Measurements from ENCODE around the gene NCF1. TPM values are rescaled to one million over a fixed set of nuclear protein-coding genes. Genes with fewer than 3 reads are reported as not detected.
"Not testable (repeated sequence)": the region's sequence is repeated elsewhere in the genome, so short reads cannot be mapped to it uniquely, and the experiment has no call there.

NCF1 gene
- total RNA-seq, 1 experiment from 2014 or later: not detected

DNA sequence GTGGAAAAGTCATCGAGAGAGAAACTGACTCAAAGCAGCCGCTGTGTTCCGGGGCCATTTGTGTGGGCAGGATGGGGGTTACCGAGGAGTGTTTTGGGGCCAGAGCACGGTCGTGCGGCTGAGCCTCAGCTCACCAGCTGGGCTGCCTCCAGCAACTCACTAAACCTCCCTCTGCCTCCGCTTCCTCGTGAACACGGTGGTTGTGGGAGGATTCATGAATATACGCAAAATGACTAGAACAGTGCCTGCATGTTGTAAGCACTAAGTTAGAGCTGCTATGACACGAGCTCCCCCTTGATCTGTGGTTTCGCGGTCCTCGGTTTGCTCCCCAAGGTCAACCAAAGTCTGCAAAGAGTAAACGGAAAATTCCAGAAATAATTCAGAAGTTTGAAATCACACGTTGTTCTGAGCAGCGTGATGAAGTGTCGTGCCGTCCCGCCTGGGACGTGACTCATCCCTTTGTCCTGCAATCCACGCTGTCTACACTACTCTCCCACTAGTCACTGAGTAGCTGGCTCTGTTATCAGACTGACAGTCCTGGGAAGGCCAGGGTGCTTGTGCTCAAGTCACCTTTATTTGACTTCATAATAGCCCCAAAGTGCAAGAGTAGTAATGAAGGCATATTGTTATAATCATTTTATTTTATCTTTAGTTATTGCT, 46.5 kb downstream of the NCF1 start:
- intact Hi-C loops (cut with micrococcal nuclease; ENCODE audit: unreplicated experiment); H3K27me3 ChIP-seq (replicated peaks; ENCODE audit: control insufficient read depth, insufficient read depth, low read length); H3K4me1 ChIP-seq; H3K9me3 Mint-ChIP-seq (ENCODE audit: unreplicated experiment); H3K27ac Mint-ChIP-seq (ENCODE audit: unreplicated experiment); H3K27me3 Mint-ChIP-seq (ENCODE audit: insufficient read depth, unreplicated experiment); CTCF ChIA-PET; H3K4me3 ChIP-seq (ENCODE audit: low read depth, low read length); BruUV-seq (replicated peaks); H3K36me3 ChIP-seq (ENCODE audit: control insufficient read depth, insufficient read depth, low read length); DNase-seq; POLR2A ChIA-PET; H3K36me3 Mint-ChIP-seq (ENCODE audit: insufficient read depth, unreplicated experiment); H3K4me1 Mint-ChIP-seq (ENCODE audit: low read depth, unreplicated experiment); H3K9me3 ChIP-seq; H3K4me3 Mint-ChIP-seq (ENCODE audit: unreplicated experiment): not testable (repeated sequence)

DNA sequence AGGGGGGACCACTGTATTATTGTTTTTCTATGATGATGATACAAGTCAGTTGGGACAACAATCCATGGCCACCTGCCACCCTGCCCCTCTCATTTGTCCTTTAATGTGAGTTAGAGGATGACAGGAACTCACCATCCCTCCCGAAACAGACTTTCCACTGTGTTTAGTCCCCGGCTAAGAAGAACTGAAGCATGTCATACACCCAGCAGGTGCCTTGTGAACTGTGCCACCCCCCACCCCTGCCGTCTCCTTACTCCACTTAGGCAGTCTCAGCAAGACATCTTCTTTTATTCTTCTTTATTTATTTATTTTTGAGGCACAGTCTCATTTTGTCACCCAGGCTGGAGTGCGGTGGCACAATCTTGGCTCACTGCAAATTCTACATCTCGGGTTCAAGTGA, 47.4 kb downstream of the NCF1 start:
- H3K4me1 Mint-ChIP-seq (ENCODE audit: low read depth, unreplicated experiment); H3K4me1 ChIP-seq; POLR2A ChIA-PET; CTCF ChIA-PET; H3K36me3 ChIP-seq (ENCODE audit: control insufficient read depth, insufficient read depth, low read length); H3K9me3 Mint-ChIP-seq (ENCODE audit: unreplicated experiment); H3K36me3 Mint-ChIP-seq (ENCODE audit: insufficient read depth, unreplicated experiment); H3K27me3 ChIP-seq (replicated peaks; ENCODE audit: control insufficient read depth, insufficient read depth, low read length); H3K27me3 Mint-ChIP-seq (ENCODE audit: insufficient read depth, unreplicated experiment); H3K4me3 Mint-ChIP-seq (ENCODE audit: unreplicated experiment); intact Hi-C loops (cut with micrococcal nuclease; ENCODE audit: unreplicated experiment); DNase-seq; BruUV-seq (replicated peaks); H3K27ac Mint-ChIP-seq (ENCODE audit: unreplicated experiment); H3K4me3 ChIP-seq (ENCODE audit: low read depth, low read length); H3K9me3 ChIP-seq: not testable (repeated sequence)

DNA sequence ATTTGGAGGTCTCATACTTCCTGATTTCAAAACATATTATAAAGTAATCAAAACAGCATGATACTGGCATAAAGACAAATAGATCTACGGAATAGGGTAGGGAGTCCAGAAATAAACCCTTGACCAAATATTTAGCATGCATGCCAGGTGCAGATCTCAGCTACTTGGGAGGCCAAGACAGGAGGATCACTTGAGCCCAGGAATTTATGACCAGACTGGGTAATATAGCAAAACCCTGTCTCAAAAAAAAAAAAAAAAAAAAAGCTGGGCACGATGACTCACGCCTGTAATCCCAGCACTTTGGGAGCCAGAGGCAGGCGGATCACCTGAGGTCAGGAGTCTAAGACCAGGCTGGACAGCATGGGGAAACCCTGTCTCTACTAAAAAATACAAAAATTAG, 56.1 kb downstream of the NCF1 start:
- H3K4me3 Mint-ChIP-seq (ENCODE audit: unreplicated experiment); H3K36me3 Mint-ChIP-seq (ENCODE audit: insufficient read depth, unreplicated experiment); BruUV-seq (replicated peaks); H3K9me3 Mint-ChIP-seq (ENCODE audit: unreplicated experiment); DNase-seq; H3K4me3 ChIP-seq (ENCODE audit: low read depth, low read length); H3K27me3 ChIP-seq (replicated peaks; ENCODE audit: control insufficient read depth, insufficient read depth, low read length); H3K27me3 Mint-ChIP-seq (ENCODE audit: insufficient read depth, unreplicated experiment); H3K4me1 Mint-ChIP-seq (ENCODE audit: low read depth, unreplicated experiment); H3K9me3 ChIP-seq; H3K4me1 ChIP-seq; CTCF ChIA-PET; POLR2A ChIA-PET; H3K27ac Mint-ChIP-seq (ENCODE audit: unreplicated experiment); intact Hi-C loops (cut with micrococcal nuclease; ENCODE audit: unreplicated experiment); H3K36me3 ChIP-seq (ENCODE audit: control insufficient read depth, insufficient read depth, low read length): not testable (repeated sequence)

DNA sequence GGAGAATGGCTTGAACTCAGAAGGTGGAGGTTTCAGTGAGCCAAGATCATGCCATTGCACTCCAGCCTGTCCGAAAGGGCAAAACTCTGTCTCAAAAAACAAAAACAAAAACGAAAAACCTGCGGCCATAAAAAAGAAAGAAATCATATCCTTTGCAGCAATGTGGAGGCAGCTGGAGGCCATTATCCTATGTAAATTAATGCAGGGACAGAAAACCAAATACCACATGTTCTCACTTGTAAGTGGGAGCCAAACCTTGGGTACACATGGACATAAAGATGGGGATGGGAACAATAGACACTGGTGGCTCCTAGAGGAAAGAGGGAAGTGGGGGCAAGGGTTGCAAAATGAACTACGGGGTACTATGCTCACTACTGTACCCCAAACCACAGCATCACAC, 56.6 kb downstream of the NCF1 start:
- H3K4me1 Mint-ChIP-seq (ENCODE audit: low read depth, unreplicated experiment); H3K36me3 ChIP-seq (ENCODE audit: control insufficient read depth, insufficient read depth, low read length); intact Hi-C loops (cut with micrococcal nuclease; ENCODE audit: unreplicated experiment); H3K9me3 Mint-ChIP-seq (ENCODE audit: unreplicated experiment); BruUV-seq (replicated peaks); CTCF ChIA-PET; H3K4me3 ChIP-seq (ENCODE audit: low read depth, low read length); H3K27me3 ChIP-seq (replicated peaks; ENCODE audit: control insufficient read depth, insufficient read depth, low read length); H3K9me3 ChIP-seq; POLR2A ChIA-PET; H3K36me3 Mint-ChIP-seq (ENCODE audit: insufficient read depth, unreplicated experiment); H3K4me1 ChIP-seq; H3K4me3 Mint-ChIP-seq (ENCODE audit: unreplicated experiment); H3K27me3 Mint-ChIP-seq (ENCODE audit: insufficient read depth, unreplicated experiment); H3K27ac Mint-ChIP-seq (ENCODE audit: unreplicated experiment); DNase-seq: not testable (repeated sequence)

Other genes with a start within 250 kb of the NCF1 start
- 252 and 265 TPM in 2 replicates for gene GTF2I, start 116.3 kb upstream of the NCF1 start, total RNA-seq (2022)
- 8.7 and 11.2 TPM in 2 replicates for gene GTF2IRD2, start 77.6 kb downstream of the NCF1 start, total RNA-seq (2022)
- gene CASTOR2, start 190.7 kb downstream of the NCF1 start, total RNA-seq (2022): 43.4 and 45.6 TPM in 2 replicates